HL-60 (cell line): ENCODE results near the gene NID2.

Source experiments
- GABPA ChIP-seq: IDR thresholded peaks from 2 replicates; pipeline ENCODE4 v1.6.1; 2012; ENCODE audit warnings: low read depth
- POLR2AphosphoS5 ChIP-seq: IDR thresholded peaks from 2 replicates; pipeline ENCODE4 v1.6.1; 2012; ENCODE audit warnings: low read depth
- TF ChIP-seq, protein P1 (sequence below): IDR thresholded peaks from one replicate; pipeline ENCODE4 v1.5.1; 2011; ENCODE audit warnings: low read length, control low read depth, inconsistent platforms; ENCODE audit not compliant: insufficient read depth
- TF ChIP-seq, protein P2 (sequence below): IDR thresholded peaks from 2 replicates; pipeline ENCODE4 v1.6.1; 2012; ENCODE audit warnings: low read depth; ENCODE audit not compliant: insufficient replicate concordance

DNA sequence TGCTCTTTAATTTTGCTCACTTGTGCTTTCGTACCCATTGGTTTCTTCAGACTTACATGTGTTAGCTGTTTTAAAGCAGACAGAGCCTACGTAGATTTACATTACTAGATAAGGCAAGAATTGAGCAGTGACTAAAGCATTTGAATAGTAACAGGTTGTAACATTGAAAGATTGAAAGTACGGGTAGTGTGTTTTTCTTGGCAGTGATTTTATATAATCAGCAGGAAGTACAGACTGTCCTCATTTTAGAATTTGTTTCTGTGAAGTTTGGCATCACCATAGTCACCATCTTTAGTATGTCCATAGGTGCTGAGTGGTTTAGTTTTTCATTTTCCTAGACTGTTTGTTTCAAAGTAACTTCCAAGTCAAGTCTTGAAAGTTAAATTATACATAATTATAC lies 65.5 kb downstream of the NID2 start:
- TF ChIP-seq, protein P1, sequence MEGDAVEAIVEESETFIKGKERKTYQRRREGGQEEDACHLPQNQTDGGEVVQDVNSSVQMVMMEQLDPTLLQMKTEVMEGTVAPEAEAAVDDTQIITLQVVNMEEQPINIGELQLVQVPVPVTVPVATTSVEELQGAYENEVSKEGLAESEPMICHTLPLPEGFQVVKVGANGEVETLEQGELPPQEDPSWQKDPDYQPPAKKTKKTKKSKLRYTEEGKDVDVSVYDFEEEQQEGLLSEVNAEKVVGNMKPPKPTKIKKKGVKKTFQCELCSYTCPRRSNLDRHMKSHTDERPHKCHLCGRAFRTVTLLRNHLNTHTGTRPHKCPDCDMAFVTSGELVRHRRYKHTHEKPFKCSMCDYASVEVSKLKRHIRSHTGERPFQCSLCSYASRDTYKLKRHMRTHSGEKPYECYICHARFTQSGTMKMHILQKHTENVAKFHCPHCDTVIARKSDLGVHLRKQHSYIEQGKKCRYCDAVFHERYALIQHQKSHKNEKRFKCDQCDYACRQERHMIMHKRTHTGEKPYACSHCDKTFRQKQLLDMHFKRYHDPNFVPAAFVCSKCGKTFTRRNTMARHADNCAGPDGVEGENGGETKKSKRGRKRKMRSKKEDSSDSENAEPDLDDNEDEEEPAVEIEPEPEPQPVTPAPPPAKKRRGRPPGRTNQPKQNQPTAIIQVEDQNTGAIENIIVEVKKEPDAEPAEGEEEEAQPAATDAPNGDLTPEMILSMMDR, result no peak
- TF ChIP-seq, protein P2, sequence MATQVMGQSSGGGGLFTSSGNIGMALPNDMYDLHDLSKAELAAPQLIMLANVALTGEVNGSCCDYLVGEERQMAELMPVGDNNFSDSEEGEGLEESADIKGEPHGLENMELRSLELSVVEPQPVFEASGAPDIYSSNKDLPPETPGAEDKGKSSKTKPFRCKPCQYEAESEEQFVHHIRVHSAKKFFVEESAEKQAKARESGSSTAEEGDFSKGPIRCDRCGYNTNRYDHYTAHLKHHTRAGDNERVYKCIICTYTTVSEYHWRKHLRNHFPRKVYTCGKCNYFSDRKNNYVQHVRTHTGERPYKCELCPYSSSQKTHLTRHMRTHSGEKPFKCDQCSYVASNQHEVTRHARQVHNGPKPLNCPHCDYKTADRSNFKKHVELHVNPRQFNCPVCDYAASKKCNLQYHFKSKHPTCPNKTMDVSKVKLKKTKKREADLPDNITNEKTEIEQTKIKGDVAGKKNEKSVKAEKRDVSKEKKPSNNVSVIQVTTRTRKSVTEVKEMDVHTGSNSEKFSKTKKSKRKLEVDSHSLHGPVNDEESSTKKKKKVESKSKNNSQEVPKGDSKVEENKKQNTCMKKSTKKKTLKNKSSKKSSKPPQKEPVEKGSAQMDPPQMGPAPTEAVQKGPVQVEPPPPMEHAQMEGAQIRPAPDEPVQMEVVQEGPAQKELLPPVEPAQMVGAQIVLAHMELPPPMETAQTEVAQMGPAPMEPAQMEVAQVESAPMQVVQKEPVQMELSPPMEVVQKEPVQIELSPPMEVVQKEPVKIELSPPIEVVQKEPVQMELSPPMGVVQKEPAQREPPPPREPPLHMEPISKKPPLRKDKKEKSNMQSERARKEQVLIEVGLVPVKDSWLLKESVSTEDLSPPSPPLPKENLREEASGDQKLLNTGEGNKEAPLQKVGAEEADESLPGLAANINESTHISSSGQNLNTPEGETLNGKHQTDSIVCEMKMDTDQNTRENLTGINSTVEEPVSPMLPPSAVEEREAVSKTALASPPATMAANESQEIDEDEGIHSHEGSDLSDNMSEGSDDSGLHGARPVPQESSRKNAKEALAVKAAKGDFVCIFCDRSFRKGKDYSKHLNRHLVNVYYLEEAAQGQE, result no peak
- TF ChIP-seq POLR2AphosphoS5, result no peak
- no peak for TF ChIP-seq GABPA
